ENCODE data around the gene ZNF521. TPM values are rescaled to one million over a fixed set of nuclear protein-coding genes. Genes with fewer than 3 reads are reported as not detected.

ZNF521 gene
- total RNA-seq, 1 donor from 2014 or later = not detected

DNA sequence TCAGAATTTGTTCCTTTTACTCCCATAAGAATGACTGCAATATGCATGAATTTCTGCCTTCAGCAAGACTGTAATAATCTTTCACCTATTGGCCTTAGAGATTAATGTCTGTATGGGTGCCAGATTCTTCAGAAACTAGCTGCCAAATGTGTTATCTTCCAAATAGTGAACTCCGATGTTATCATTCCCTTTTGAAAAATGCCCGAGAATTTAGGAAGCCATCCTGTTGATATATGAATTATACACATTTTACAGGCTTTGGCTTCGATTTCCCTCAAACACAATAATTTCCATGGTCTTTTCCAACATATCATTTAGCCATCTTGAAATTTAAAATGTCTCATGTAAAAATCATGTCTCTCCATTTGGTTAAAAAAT, 101.5 kb downstream of the ZNF521 start:
- DNase-seq (ENCODE audit: low spot score) = no peak
- Mint-ChIP-seq H3K36me3 (ENCODE audit: low read depth) (no peaks in the 10 kb centered on the region), H3K9me3 (no peaks in the 10 kb centered on the region), H3K4me3 (ENCODE audit: low read depth) (no peak overlapping the region), H3K27me3 (ENCODE audit: low read depth) (no peaks in the 10 kb centered on the region), H3K27ac (no peak overlapping the region), H3K4me1 (ENCODE audit: low read depth) (no peaks in the 10 kb centered on the region)
- intact Hi-C loops (cut with micrococcal nuclease) = no loop called here

- Mint-ChIP-seq H3K36me3 (ENCODE audit: low read depth) (no peaks in the 10 kb centered on the region), H3K27ac (no peak overlapping the region), H3K27me3 (ENCODE audit: low read depth) (no peaks in the 10 kb centered on the region), H3K4me3 (ENCODE audit: low read depth) (no peak overlapping the region), H3K4me1 (ENCODE audit: low read depth) (no peaks in the 10 kb centered on the region), H3K9me3 (no peaks in the 10 kb centered on the region)
- DNase-seq (ENCODE audit: low spot score) = no peak
- intact Hi-C loops (cut with micrococcal nuclease) = no loop called here
Measured at GRCh38 chr18:25248755-25249154, 103.2 kb downstream of the ZNF521 start.

- Mint-ChIP-seq H3K36me3 (ENCODE audit: low read depth) (no peaks in the 10 kb centered on the region), H3K4me3 (ENCODE audit: low read depth) (no peak overlapping the region), H3K4me1 (ENCODE audit: low read depth) (no peaks in the 10 kb centered on the region), H3K9me3 (no peaks in the 10 kb centered on the region), H3K27ac (no peak overlapping the region), H3K27me3 (ENCODE audit: low read depth) (no peaks in the 10 kb centered on the region)
- no peak for DNase-seq (ENCODE audit: low spot score)
- intact Hi-C loops (cut with micrococcal nuclease) = no loop called here
Measured at GRCh38 chr18:25247725-25248124, 104.2 kb downstream of the ZNF521 start.

- intact Hi-C loops (cut with micrococcal nuclease) = no loop called here
- H3K27me3 Mint-ChIP-seq (ENCODE audit: low read depth) = no peaks in the 10 kb centered on the region
- no peak overlapping the region for H3K4me3 Mint-ChIP-seq (ENCODE audit: low read depth)
- H3K27ac Mint-ChIP-seq = no peak overlapping the region
- no peaks in the 10 kb centered on the region for H3K9me3 Mint-ChIP-seq
- H3K4me1 Mint-ChIP-seq (ENCODE audit: low read depth) = no peaks in the 10 kb centered on the region
- no peaks in the 10 kb centered on the region for H3K36me3 Mint-ChIP-seq (ENCODE audit: low read depth)
- no peak for DNase-seq (ENCODE audit: low spot score)
Measured at GRCh38 chr18:25244924-25245698, 106.9 kb downstream of the ZNF521 start.

- DNase-seq (ENCODE audit: low spot score) = no peak
- Mint-ChIP-seq H3K27ac (no peak overlapping the region), H3K4me1 (ENCODE audit: low read depth) (no peaks in the 10 kb centered on the region), H3K36me3 (ENCODE audit: low read depth) (no peaks in the 10 kb centered on the region), H3K9me3 (no peaks in the 10 kb centered on the region), H3K4me3 (ENCODE audit: low read depth) (no peak overlapping the region), H3K27me3 (ENCODE audit: low read depth) (no peaks in the 10 kb centered on the region)
- intact Hi-C loops (cut with micrococcal nuclease) = no loop called here
Measured at GRCh38 chr18:25244170-25244569, 107.8 kb downstream of the ZNF521 start.

DNA sequence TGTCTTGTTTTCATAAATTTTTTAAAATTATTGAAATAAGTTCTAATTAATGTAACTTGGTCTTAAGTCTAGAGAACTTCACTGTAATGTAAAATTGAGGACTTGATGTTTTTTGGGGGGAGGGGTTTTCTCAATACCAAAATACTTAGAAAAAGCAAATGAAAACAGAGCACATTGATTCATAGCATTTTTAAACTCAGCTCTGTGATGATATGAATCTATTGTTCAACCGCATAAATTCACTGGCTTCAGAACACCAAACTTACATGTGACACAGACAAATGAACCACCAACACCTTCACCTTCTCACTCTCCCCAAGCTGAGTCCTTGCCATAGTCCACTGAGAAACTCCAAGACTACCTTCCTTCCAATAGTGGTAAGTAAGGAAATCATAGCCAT, 108.2 kb downstream of the ZNF521 start:
- Mint-ChIP-seq H3K4me1 (ENCODE audit: low read depth) (no peaks in the 10 kb centered on the region), H3K27me3 (ENCODE audit: low read depth) (no peaks in the 10 kb centered on the region), H3K9me3 (no peaks in the 10 kb centered on the region), H3K4me3 (ENCODE audit: low read depth) (no peak overlapping the region), H3K36me3 (ENCODE audit: low read depth) (no peaks in the 10 kb centered on the region), H3K27ac (no peak overlapping the region)
- intact Hi-C loops (cut with micrococcal nuclease) = no loop called here
- DNase-seq (ENCODE audit: low spot score) = no peak

GRCh38 chr18:25243257-25243656, 108.7 kb downstream of the ZNF521 start:
- Mint-ChIP-seq H3K36me3 (ENCODE audit: low read depth) (no peaks in the 10 kb centered on the region), H3K9me3 (no peaks in the 10 kb centered on the region), H3K4me3 (ENCODE audit: low read depth) (no peak overlapping the region), H3K27ac (no peak overlapping the region), H3K4me1 (ENCODE audit: low read depth) (no peaks in the 10 kb centered on the region), H3K27me3 (ENCODE audit: low read depth) (no peaks in the 10 kb centered on the region)
- DNase-seq (ENCODE audit: low spot score) = no peak
- intact Hi-C loops (cut with micrococcal nuclease) = no loop called here

- H3K27me3 Mint-ChIP-seq (ENCODE audit: low read depth) = no peaks in the 10 kb centered on the region
- intact Hi-C loops (cut with micrococcal nuclease) = no loop called here
- H3K36me3 Mint-ChIP-seq (ENCODE audit: low read depth) = no peaks in the 10 kb centered on the region
- H3K9me3 Mint-ChIP-seq = no peaks in the 10 kb centered on the region
- no peak overlapping the region for H3K27ac Mint-ChIP-seq
- H3K4me3 Mint-ChIP-seq (ENCODE audit: low read depth) = no peak overlapping the region
- H3K4me1 Mint-ChIP-seq (ENCODE audit: low read depth) = no peaks in the 10 kb centered on the region
- DNase-seq (ENCODE audit: low spot score) = no peak
Measured at GRCh38 chr18:25240420-25240770, 111.6 kb downstream of the ZNF521 start.

DNA sequence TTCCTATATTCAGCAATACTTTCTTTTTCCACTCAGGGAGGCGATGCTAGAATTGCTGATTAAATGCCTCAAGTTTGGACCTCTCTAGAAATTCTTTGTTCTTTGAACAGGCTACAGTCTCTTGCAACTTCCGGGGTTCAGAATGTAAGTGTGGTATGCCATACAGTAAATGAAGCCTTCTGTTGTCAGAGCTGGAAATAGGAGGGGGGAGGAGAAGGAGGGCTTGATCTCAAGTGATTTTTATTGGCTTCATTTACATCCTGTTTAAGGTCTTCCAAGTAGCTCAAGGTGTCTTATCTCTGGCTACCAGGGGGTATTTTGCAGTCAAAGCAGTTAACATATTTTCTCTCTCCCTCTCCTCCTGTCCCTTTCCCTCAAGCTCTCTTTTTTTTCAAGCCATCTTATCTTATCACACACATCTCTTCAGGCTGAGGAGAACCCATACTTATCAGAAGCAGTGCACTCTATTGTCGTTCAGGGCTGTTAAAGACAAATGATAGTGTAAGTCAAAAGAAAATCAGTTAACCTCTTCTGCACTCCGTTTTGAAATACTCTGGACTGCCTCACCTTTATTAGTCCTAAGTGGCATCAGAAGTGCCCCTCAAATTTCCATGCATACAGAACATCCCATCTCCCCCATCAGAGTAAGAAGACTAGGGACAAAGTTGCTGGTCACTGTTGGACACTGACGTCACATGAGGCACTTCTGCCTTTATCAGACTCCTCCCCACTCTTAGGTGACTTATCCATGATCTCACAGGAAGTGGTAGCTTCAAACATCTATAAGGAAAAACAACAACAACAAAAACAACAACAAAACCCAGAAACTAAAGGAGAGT, 112.2 kb downstream of the ZNF521 start:
- Mint-ChIP-seq H3K4me3 (ENCODE audit: low read depth) (no peak overlapping the region), H3K27me3 (ENCODE audit: low read depth) (no peaks in the 10 kb centered on the region), H3K27ac (no peak overlapping the region), H3K4me1 (ENCODE audit: low read depth) (no peaks in the 10 kb centered on the region), H3K36me3 (ENCODE audit: low read depth) (no peaks in the 10 kb centered on the region), H3K9me3 (no peaks in the 10 kb centered on the region)
- DNase-seq (ENCODE audit: low spot score) = no peak
- intact Hi-C loops (cut with micrococcal nuclease) = no loop called here

GRCh38 chr18:25239151-25239550, 112.8 kb downstream of the ZNF521 start:
- no peaks in the 10 kb centered on the region for H3K9me3 Mint-ChIP-seq
- H3K36me3 Mint-ChIP-seq (ENCODE audit: low read depth) = no peaks in the 10 kb centered on the region
- no peak for DNase-seq (ENCODE audit: low spot score)
- intact Hi-C loops (cut with micrococcal nuclease) = no loop called here
- no peaks in the 10 kb centered on the region for H3K4me1 Mint-ChIP-seq (ENCODE audit: low read depth)
- no peak overlapping the region for H3K27ac Mint-ChIP-seq
- no peaks in the 10 kb centered on the region for H3K27me3 Mint-ChIP-seq (ENCODE audit: low read depth)
- H3K4me3 Mint-ChIP-seq (ENCODE audit: low read depth) = no peak overlapping the region

GRCh38 chr18:25237571-25238267, 114.2 kb downstream of the ZNF521 start:
- intact Hi-C loops (cut with micrococcal nuclease) = no loop called here
- Mint-ChIP-seq H3K27me3 (ENCODE audit: low read depth) (peaks cover 1% of the 10 kb centered on the region), H3K4me3 (ENCODE audit: low read depth) (no peak overlapping the region), H3K36me3 (ENCODE audit: low read depth) (no peaks in the 10 kb centered on the region), H3K4me1 (ENCODE audit: low read depth) (no peaks in the 10 kb centered on the region), H3K9me3 (no peaks in the 10 kb centered on the region), H3K27ac (no peak overlapping the region)
- no peak for DNase-seq (ENCODE audit: low spot score)

- H3K4me3 Mint-ChIP-seq (ENCODE audit: low read depth) = no peak overlapping the region
- no peaks in the 10 kb centered on the region for H3K4me1 Mint-ChIP-seq (ENCODE audit: low read depth)
- no peak for DNase-seq (ENCODE audit: low spot score)
- intact Hi-C loops (cut with micrococcal nuclease) = no loop called here
- H3K36me3 Mint-ChIP-seq (ENCODE audit: low read depth) = no peaks in the 10 kb centered on the region
- no peak overlapping the region for H3K27ac Mint-ChIP-seq
- peaks cover 1% of the 10 kb centered on the region for H3K27me3 Mint-ChIP-seq (ENCODE audit: low read depth)
- no peaks in the 10 kb centered on the region for H3K9me3 Mint-ChIP-seq
Measured at GRCh38 chr18:25236736-25237135, 115.2 kb downstream of the ZNF521 start.

All from activated T-helper 2 cell treated with anti-CD3 and anti-CD28 coated beads, Interferon-gamma antibody, Interleukin-2, Interleukin-4, amounts not matched to agents 10 μg/mL and 5 μg/mL and 100 μg/mL, durations not matched to agents 14 hours and 24 hours and 36 hours (primary cell).